ENCODE measurements around the gene HERC5. TPM values are rescaled to one million over a fixed set of nuclear protein-coding genes. Genes with fewer than 3 reads are reported as not detected.
"Not testable (repeated sequence)": the region's sequence is repeated elsewhere in the genome, so short reads cannot be mapped to it uniquely, and the experiment has no call there.

Gene HERC5
- 1 to 10 TPM; 2.4 to 3.7 TPM for total RNA-seq
- long read RNA-seq, partial matches to known transcripts: 2 of 5 reads
- long read RNA-seq, other reads (novel, unspliced or antisense): 0 of 5 reads

DNA sequence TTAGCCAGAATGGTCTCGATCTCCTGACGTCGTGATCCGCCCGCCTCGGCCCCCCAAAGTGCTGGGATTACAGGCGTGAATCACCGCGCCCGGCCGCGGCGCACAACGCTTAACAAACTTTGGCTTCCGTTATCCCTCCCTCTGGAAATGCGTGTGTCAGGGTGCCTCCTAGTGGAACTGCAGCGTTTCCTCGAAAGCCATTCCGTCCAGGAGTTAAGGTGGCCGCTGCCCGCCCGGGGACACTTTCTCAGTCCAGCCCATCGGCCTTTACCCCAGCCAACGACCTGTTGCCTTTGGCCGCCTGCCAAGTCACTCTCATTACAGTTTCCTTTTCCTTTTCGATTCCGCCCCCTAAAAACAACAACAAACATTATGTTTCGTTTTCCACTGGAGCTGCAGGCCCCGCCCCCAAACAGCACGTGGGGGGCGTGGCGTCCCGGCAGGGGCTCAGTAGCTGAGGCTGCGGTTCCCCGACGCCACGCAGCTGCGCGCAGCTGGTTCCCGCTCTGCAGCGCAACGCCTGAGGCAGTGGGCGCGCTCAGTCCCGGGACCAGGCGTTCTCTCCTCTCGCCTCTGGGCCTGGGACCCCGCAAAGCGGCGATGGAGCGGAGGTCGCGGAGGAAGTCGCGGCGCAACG lies at the start of gene HERC5:
HERC5 (plus strand) TSS at position 450 of the 637 bp plus-strand sequence; CDS start at position 601, 151 bp downstream.
- peak; percentile 96 for DNase-seq
- peak; percentile 94 to 97 for ATAC-seq
- intact Hi-C loops (cut with DNase I): loop anchor here (10.0 kb wide), 2 partner anchors 62 to 82 kb away; partner anchors contain the start of gene HERC6 (in 1 of the 2)

- ATAC-seq (no peak), DNase-seq (no peak)
Observed at GRCh38 chr4:88409206-88409605, 47.7 kb upstream of the HERC5 start.

GRCh38 chr4:88409789-88410188 lies 47.1 kb upstream of the HERC5 start:
- ATAC-seq (no peak), DNase-seq (no peak)
- intact Hi-C loops (cut with DNase I): no loop called here

More at GRCh38 chr4:88409206-88409605, 47.7 kb upstream of the HERC5 start:
- intact Hi-C loops (cut with DNase I): no loop called here

DNA sequence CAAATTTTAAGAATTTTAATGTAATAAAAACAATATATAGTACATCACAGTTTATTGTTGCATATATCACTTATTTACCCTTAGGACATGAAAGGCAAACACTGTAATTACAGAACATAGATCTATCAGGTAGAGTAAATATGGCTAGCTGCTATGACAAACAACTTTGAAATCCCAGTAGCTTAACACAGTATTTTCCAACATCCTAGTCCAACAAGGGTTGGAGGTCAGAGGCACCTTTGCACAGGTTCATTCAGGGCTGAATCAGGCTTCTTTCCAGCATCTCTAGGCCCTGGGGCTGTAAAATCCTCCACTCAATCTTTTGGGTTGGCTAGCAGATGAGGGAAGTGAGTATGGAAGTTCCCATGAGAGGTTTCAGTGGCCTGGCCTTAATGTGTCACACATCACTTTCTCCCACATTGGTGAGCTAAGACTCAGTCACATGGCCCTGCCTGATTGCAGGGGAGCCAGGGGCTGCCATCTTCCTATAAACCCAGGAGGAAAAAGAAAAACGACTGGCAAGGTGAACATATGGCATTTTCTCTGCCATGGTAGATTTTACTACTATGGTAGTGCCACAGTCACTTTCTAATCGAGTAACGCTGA lies 45.3 kb upstream of the HERC5 start:
- intact Hi-C loops (cut with DNase I): no loop called here
- no peak for DNase-seq

GRCh38 chr4:88413801-88414200 lies 43.1 kb upstream of the HERC5 start:
- no peak for DNase-seq
- intact Hi-C loops (cut with DNase I): no loop called here
- no peak for ATAC-seq

More for the DNA sequence above, 45.3 kb upstream of the HERC5 start:
- no peak for ATAC-seq

GRCh38 chr4:88414755-88415154 lies 42.2 kb upstream of the HERC5 start:
- intact Hi-C loops (cut with DNase I): no loop called here
- DNase-seq: no peak
- ATAC-seq: no peak

- ATAC-seq (no peak), DNase-seq (no peak)
- intact Hi-C loops (cut with DNase I): no loop called here
Observed at GRCh38 chr4:88415982-88416381, 40.9 kb upstream of the HERC5 start.

DNA sequence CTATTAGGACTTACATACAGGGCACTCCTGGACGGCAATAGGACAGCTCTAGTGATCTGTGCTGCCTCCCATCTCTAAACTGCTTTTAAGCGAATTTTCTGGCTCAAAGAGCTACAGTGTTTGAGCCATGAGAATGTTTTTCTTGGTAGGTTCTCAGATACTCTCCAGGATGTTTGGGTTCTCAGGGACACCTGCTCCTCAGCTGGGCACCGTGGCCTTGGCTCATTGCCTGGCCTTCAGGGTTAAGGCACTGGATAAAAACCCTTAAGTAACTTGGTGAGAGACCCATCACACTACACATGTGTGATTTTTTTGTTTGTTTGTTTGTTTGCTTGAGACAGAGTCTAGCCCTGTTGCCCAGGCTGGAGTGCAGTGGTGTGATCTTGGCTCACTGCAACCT lies 38.5 kb upstream of the HERC5 start:
- ATAC-seq (no peak), DNase-seq (no peak)
- intact Hi-C loops (cut with DNase I): no loop called here

- intact Hi-C loops (cut with DNase I): no loop called here
- DNase-seq (no peak), ATAC-seq (no peak)
Observed at GRCh38 chr4:88419874-88420273, 37.0 kb upstream of the HERC5 start.

GRCh38 chr4:88420844-88421243 lies 36.1 kb upstream of the HERC5 start:
- ATAC-seq (no peak), DNase-seq (no peak)
- intact Hi-C loops (cut with DNase I): no loop called here

DNA sequence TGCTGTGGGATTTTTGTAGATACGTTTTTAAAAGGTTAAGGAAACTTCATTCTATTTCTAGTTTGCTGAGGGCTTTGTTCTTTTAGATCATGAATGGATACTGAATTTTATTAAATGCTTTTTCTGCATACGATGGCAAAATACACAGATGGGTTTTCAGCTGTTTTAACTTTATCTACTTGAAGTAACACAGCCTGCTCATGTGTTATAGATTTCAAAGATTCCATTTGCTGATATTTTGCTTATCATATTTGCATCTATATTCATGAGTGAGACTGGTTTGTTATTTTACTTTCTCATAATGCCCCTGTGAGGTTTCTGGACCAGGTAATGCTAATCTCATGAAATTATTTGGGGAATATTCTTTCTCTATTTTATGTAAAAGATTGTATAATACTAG lies 34.5 kb upstream of the HERC5 start:
- DNase-seq (no peak), ATAC-seq (no peak)
- intact Hi-C loops (cut with DNase I): no loop called here

GRCh38 chr4:88429401-88429800 lies 27.5 kb upstream of the HERC5 start:
- intact Hi-C loops (cut with DNase I): no loop called here
- no peak for ATAC-seq
- DNase-seq: no peak

GRCh38 chr4:88435987-88436693 lies 20.8 kb upstream of the HERC5 start:
- DNase-seq (no peak), ATAC-seq (no peak)
- intact Hi-C loops (cut with DNase I): no loop called here

DNA sequence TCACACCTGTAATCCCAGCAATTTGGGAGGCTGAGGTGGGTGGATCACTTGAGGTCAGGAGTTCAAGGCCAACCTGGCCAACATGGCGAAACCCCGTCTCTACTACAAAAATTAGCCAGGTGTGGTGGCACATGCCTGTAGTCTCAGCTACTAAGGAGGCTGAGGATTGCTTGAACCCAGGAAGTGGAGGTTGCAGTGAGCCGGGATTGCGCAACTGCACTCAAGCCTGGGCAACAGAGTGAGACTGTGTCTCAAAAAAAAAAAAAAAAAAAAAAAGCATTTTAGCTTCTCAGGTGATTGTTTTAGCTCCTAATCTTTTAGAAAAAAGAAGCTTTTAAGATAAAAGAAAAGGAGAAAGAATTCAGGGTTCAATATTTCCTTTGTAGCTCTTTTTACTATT lies 19.0 kb upstream of the HERC5 start:
- DNase-seq; intact Hi-C loops (cut with DNase I); ATAC-seq: not testable (repeated sequence)

- ATAC-seq: no peak
Observed at GRCh38 chr4:88439161-88439760, 17.7 kb upstream of the HERC5 start.

DNA sequence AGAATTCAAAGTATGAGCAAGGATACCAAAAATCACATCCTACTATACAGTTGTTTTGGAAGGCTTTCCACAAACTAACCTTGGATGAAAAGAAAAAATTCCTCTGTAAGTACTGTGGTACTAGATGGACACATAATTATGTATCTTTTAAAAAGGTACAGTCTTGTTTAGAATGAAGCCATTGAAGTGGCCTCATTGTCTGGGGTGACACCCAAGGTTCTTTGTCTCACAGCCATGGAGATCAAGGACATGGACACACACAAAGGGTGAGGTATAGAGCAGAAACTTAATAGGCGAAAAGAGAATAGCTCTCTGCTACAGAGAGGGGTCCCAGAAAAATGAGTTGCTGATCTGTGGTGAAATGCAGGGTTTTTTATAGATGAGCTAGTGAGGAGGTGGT lies 16.8 kb upstream of the HERC5 start:
- no peak for ATAC-seq
- DNase-seq: no peak
- intact Hi-C loops (cut with DNase I): no loop called here

More at GRCh38 chr4:88439161-88439760, 17.7 kb upstream of the HERC5 start:
- DNase-seq: no peak
- intact Hi-C loops (cut with DNase I): no loop called here

DNA sequence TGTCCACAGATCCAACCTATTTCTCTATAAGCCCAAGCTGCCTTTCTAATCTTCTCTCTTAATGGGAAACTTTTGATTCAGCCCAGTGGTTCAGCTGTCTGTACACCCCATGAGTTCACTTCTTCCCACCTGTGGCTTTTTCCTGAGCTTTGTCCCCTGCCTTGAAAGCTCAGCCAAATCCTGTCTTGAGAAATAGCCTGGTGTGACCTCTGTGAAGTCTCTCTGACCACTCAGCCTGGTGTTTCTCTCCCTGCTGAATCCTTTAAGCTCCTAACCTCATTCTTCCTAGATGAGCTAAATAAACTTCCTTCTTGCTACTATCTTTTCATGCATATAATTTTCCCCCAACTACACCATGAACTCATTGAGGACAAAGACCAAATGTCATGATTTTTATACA lies 15.2 kb upstream of the HERC5 start:
- intact Hi-C loops (cut with DNase I): no loop called here
- ATAC-seq (no peak), DNase-seq (no peak)

GRCh38 chr4:88442689-88443191 lies 14.2 kb upstream of the HERC5 start:
- intact Hi-C loops (cut with DNase I): no loop called here
- DNase-seq (no peak), ATAC-seq (no peak)

DNA sequence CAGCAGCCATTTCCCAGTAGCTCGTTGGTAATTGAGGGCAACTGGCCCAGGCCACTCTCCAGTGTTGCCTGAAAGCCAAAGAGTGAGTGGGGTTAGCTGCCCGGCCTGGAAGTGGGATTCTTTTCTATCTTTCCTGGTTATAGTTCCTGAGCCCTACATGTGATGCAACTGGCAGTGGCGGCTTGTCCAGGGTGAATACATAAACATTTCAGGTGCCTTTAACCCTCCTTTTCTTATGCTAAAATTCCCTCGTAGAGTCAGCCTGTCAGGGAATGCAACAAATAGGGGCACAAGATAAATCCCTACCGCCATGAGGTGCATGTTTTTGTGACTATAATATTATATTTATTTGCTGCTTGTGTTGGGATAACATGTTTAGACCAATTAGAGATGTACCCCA lies 13.4 kb upstream of the HERC5 start:
- ATAC-seq (no peak), DNase-seq (no peak)
- intact Hi-C loops (cut with DNase I): no loop called here

DNA sequence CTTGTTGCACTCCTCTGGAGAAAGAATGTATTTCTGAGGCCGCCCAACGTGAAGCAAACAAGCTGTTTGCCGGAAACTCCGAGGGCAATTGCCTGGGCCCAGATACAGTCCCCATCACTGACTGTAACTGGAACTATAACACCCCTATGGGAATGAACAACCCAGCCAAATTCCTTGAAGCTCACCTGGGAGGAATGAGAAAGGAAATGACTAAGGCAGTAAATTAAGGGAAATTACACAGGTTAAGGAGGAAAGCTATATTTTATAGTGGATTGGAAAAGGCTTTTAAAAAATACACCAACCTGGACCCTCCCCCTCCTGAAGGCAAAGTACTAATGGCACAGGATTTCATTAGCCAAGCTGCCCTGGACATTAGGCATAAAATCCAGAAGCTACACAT lies 11.7 kb upstream of the HERC5 start:
- intact Hi-C loops (cut with DNase I): no loop called here
- DNase-seq (no peak), ATAC-seq (no peak)
